GM18526 (cell line): ENCODE data around the gene CDC42EP5.

ENCODE experiments used
- POLR2A ChIP-seq: IDR thresholded peaks from 3 replicates; pipeline ENCODE4 v1.6.1; 2011; ENCODE audit not compliant: insufficient read length; ENCODE audit errors: extremely low read depth

Gene CDC42EP5

DNA sequence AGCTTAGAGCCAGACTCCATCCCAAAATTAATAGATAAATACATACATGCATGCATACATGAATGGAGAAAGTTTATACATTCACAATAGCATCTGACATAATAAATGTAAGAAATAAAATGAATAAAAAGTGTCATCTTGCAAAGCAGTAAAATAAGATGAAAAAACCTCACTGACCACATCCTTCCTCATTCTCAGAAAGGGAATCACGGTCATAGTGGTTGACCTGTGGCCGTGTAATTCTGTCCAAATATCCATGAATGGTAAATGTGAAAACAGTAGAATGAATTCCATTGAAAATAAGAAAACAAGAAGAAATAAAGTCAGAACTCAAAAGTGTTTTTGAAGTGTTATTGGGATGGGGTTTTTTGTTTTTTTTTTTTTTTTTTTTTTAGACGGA, 9.8 kb upstream of the CDC42EP5 start:
- TF ChIP-seq POLR2A: no peak

DNA sequence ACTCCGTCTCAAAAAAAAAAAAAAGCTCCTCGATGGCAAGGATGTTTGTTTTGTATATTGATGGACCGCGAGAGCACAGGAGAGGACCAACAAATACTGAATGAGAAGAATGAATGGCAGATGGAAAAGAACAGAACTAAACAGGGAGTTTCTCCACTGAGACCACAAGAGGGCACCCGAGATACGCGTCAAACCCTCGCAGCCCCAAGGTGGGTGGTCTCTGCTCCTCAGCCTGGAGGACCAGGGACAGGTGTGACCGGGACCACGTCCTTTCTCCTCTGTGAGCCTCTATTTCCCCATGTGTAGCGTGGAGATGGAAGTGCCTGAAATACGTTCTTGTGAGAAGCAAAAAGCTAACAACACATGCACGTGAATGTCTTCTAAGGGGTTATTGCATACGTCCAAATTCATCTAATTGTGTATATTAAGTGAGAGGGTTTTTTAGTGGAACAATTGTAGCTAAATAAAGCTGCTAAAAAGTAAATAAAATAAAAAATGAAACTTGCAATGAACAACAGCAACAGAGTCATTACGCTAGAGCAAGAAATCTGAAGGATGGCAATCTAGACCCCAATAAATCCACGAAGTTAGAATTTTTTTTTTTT, 8.3 kb upstream of the CDC42EP5 start:
- no peak for TF ChIP-seq POLR2A

DNA sequence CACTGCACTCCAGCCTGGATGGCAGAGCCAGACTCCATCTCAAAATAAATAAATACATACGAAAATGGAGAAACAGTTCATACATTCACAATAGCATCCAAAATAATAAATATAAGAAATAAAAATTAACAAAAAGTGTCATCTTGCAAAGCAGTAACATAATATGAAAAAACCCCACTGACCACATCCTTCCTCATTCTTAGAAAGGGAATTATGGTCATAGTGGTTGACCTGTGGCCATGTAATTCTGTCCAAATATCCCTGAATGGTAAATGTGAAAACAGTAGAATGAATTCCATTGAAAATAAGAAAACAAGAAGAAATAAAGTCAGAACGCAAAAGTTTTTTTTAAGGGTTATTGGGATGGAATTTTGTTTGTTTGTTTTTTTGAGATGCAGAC, 7.0 kb upstream of the CDC42EP5 start:
- TF ChIP-seq POLR2A: no peak

DNA sequence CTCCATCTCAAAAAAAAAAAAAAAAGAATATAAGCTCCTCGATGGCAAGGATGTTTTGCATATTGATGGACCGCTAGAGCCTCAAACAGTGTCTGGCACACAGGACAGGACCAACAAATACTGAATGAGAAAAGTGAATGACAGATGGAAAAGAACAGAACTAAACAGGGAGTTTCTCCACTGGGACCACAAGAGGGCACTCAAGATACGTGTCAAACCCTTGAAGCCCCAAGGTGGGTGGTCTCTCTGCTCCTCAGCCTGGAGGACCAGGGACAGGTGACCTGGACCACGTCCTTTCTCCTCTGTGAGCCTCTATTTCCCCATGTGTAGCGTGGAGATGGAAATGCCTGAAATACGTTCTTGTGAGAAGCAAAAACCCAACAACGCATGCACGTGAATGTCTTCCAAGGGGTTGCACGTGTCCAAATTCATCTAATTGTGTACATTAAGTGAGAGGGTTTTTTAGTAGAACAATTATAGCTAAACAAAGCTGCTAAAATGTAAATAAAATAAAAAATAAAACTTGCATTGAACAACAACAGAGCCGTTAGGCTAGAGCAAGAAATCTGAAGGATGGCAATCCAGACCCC, 5.7 kb upstream of the CDC42EP5 start:
- TF ChIP-seq POLR2A: no peak

DNA sequence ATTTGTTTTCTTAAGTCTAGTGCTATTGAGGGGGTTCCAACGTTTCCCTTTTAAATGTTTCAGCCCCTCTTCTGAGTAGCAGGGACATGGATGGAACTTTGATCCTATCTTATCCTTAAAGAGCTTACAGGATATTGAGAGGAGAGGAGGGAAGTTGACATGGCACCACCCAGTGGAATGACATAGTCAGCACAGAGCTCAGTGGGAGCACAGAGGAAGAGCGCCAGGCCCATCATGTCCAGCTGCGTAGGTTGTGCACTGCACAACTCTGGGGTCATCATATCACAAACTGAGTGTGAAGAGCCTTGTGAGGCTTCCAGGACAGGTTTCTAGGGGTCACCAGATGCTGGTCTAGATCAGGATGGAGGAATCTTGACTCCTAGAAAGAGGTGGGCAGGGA, 4.6 kb upstream of the CDC42EP5 start:
- no peak for TF ChIP-seq POLR2A

DNA sequence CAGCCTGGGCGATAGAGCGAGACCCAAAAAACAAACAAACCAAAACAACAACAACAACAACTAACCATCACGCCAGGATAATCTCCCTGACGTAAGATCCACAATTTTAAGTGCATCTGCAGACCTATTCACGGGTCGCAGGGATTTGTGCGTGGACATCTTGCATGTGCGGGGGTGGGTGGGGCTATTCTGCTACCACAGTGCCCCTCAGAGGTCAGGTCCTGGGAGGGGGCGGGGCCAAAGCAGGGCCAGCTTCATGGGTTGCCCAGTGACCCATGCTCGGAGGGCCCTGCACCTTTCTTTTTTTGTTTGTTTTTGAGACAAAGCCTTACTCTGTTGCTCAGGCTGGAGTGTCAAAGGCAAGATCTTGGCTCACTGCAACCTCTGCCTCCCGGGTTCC, 2.6 kb upstream of the CDC42EP5 start:
- no peak for TF ChIP-seq POLR2A

DNA sequence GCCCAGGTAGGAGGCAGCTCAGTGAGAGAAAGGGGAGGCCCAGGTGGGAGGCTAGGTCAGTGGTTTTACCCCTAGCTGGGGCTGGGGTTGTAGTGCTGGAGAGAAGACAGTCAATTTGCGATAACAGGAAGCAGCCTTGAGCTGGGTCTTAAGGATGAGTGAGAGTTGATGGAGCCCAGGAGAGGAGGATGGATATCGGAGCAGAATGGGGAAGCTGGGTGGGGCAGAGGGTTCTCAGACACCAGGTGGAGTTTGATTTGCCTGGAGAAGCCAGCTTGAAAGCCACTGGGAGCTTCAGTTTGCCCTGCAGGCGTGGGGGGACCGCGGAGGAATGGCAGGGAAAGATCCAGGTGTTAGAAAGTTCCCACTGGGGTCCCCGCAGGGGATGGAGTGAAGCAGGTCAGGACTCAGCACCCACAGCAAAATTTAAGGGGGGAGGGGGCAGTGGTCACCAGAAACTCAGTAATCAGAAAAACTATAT, 836 bp upstream of the CDC42EP5 start:
- no peak for TF ChIP-seq POLR2A

DNA sequence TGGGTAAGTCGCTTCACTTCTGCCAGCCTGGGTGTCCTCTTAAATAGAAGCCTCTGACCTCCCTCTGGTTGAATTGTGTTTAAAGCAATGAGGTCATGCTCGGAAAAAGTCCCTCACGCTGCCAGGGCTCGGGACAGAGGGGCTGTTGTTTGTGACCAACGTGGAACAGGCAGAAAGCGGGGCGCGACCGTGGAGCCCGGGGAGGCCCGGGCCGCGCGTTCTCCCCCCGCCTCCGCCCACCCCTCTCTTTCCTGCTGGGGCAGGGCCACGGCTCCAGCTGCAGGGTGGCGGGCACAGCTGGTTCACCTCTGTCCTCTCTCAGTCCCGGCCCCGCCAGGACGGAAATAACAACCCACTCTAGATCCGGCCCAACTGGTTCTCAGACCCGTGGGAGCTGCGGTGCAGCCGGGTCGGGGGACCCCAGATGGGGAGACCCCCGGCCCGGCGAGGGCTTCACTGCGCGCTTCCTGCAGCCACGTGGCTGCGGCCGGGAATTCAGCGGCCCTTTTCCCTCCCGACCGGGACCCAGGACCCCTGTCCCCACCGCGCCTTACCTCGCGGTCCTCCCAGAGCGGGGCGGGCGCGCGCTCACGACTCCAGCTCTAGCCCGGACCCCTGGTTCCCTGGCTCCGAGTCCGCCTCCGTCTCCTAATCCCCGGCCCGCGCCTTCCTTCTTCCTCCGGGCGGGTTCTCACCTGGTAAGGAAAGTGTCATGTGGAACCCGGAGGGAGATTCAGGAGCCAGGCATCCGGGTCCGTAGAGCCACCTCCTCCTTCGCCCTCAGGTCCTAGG, 1.9 kb downstream of the CDC42EP5 start:
- TF ChIP-seq POLR2A: no peak

DNA sequence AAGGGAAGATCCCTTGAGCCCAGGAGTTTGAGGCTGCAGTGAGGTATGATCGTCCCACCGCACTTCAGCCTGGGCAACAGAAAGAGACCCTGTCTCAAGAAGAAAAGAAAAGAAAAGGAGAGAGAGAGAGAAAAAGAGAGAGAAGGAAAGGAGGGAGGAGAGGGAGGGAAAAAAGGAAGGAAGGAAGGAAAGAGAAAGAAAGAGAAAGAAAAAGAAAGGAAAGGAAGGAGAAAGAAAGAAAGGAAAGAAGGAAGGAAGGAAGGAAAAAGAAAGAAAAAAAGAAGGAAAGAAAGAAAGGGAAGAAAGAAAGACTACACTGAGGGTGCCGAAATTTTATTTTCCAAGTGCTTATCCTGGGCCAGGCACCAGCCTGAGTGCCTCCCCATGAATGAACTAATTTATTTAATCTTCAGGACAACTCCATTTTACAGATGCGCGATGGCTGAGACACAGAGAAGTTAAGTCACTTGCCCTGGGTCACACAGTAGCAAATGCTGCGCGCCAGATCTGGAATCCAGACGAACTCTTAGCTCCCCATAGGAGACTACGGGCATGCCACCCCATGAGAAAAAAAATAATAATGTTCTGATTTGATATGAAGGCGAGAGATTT, 2.7 kb downstream of the CDC42EP5 start:
- TF ChIP-seq POLR2A: no peak

DNA sequence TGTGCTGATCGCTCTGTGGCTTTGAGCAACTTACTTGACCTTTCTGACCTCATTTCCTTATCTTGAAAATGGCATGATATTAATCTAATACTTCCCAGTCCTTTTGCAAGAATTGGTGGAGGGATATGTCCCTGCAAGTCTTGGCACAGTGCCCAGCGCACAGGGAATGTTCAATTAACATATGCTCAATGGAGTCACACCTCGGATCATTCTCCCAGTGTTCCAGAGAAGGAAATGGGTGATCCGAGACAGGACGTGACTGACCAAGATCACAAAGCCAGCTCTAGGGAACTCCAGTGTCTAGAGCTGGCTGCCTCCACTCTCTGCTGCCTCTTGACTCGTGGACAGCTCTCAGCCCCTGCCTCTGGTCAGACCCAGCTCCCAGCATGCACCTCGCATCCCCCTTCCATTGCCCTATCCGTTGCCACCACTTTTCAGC, 3.6 kb downstream of the CDC42EP5 start:
- TF ChIP-seq POLR2A: no peak

DNA sequence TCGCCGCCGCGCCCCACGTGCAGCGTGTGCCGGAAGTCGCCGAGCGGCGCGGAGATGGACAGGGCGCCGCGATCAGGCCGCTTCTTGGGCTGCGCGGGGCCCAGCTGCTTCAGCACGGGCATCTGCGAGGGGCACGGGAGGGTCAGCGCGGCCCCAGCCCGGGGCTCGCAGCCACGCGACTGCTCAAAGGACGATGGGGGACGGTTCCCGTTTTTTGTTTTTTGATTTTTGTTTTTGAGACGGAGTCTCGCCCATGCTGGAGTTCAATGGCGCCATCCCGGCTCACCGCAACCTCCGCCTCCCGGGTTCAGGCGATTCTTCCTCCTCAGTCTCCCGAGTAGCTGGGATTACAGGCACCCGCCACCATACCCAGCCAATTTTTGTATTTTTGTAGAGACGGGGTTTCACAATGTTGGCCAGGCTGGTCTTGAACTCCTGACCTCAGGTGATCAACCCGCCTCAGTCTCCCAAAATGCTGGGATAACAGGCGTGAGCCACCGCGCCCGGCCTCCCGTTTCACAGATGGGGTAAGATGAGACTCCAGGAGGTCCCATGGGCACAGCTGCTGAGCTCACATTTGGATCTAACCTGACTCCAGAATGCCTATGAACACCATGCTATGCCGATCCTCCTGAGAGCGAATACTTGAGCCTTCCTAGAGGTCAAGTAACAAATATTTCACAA, 7.5 kb downstream of the CDC42EP5 start:
- TF ChIP-seq POLR2A: no peak

DNA sequence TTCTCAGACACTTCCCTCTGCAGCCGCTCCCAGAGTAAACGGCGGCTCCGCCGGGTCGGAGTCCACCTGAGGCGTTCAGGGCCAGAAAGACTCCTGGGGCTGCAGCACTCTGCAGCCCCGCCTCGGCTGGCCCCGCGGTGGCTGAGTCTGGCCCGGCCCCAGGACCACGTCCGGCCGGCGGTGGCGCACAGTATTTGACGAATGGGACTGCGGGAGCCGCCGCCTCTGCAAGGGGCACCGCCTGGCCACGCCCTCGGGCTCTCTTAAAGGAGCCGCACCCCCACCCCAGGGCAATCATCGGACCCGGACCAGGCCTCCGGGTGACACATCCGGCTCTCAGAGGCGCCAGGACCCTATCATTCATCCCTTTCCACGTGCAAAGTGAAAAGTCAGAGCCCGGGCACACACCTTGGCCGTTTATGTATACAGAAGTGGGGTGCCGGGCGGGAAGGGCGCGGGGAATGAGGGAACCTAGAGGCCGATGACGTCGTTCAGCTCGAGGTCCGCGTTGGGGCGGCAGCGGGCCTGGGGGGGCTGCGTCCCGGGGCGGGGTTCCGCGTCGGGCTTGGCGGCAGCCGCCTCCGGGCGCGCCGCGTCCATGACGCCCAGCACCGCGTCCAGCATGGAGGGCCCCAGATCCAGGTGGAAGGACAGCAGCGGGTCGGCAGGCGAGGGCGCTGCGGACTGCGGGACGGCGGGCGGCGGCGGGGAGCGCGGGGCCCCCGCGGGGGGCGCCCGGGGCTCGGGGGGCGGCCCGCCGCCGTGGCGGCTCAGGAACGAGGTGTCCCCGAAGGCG, 8.3 kb downstream of the CDC42EP5 start:
- peak; percentile 82 for TF ChIP-seq POLR2A

DNA sequence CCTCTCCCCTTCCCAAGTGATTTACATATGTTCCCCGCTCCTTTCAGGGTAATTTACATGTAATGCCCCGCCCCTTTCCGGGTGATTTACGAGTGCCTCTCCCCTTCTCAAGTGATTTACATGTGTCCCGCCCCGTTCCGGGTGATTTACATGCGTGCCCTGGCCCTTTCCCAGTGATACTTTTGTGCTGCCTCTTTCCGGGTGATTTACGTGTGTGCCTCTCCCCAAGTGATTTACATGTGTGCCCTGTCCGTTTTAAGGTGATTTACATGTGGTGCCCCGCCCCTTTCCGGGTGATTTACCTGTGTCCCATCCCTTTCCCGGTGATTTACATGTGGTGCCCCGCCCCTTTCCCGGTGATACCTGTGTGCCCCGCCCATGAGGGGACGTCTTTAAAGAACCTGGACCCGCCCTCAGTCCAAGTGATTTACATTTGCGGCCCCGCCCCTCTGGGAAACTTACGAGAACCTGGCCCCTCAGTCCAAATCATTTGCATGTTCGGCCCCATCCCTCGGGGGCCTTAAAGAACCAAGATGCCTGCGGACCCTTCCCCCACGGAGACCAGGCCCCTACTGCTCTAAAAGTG, 9.0 kb downstream of the CDC42EP5 start:
- no peak for TF ChIP-seq POLR2A

DNA sequence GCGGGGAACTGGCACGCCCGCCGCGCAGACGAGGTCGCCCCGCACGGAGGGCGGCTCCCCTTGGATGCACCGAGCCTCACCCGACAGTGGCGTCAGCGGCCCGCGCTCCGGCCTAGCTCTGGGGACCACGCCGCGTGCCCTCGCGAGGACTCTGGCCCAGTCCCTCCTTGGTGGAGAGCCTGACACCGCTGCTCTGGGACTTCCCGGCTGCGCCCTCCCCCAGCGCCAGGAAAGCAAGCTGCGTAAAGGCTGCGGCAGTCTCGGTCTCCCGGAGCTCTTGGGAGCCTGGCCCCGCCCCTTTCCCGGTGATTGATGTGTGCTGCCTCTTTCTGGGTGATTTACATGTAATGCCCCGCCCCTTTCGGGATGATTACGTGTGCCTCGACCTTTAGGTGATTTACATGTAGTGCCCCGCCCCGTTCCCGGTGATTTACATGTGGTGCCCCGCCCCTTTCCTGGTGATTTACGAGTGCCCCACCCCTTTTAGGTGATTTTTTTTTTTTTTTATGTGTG, 9.5 kb downstream of the CDC42EP5 start, which contains the start of gene LENG9:
TSS of gene LENG9 (minus strand) at position 248 of the 513 bp plus-strand sequence. CDS start 252 bp downstream, outside the sequence.
- TF ChIP-seq POLR2A: peak; percentile 81
